HepG2 (cell line): ENCODE results near the gene RSAD2. TPM values are rescaled to one million over a fixed set of nuclear protein-coding genes. Genes with fewer than 3 reads are reported as not detected.

Experiments
- CBX1 ChIP-seq: IDR thresholded peaks from one replicate; pipeline ENCODE4 v1.6.1; 2016; ENCODE audit warnings: antibody characterized with exemption, low read depth
- RAD21 ChIP-seq: fragments of 450-650 bp; formaldehyde crosslinking; IDR thresholded peaks from 2 replicates; pipeline ENCODE4 v1.5.0; 2020; ENCODE audit warnings: mild to moderate bottlenecking
- SRSF1 ChIP-seq: fragments of 200-400 bp; formaldehyde crosslinking; optimal IDR thresholded peaks from 2 replicates; pipeline ENCODE3; 2017; ENCODE audit warnings: mild to moderate bottlenecking, low read depth, low read length, moderate library complexity
- TCF12 ChIP-seq, 2 experiments: fragments of 450-650 bp in 1 of 2; sonication (generic) in 1 of 2; formaldehyde crosslinking in 1 of 2; IDR thresholded peaks; 2 replicates each; pipeline versions ENCODE4 v1.6.1 to v1.8.0; 2017 to 2022; ENCODE audit warnings: antibody characterized with exemption in 1 of 2, mild to moderate bottlenecking in 1 of 2, missing genetic modification reagents in 1 of 2, moderate library complexity in 1 of 2
- YEATS4 ChIP-seq: sonication (generic); formaldehyde crosslinking; IDR thresholded peaks from 2 replicates; pipeline ENCODE4 v1.4.0; 2020; ENCODE audit warnings: missing genetic modification reagents, borderline replicate concordance
- ZNF256 ChIP-seq: sonication (generic); formaldehyde crosslinking; conservative IDR thresholded peaks from 2 replicates; pipeline ENCODE4 v1.4.0; 2020; ENCODE audit warnings: missing genetic modification reagents
- ZNF543 ChIP-seq: sonication (generic); formaldehyde crosslinking; IDR thresholded peaks from 2 replicates; pipeline ENCODE4 v1.4.0; 2020; ENCODE audit warnings: mild to moderate bottlenecking, missing genetic modification reagents
- ZNF556 ChIP-seq: sonication (generic); formaldehyde crosslinking; IDR thresholded peaks from 2 replicates; pipeline ENCODE4 v1.4.0; 2020; ENCODE audit warnings: mild to moderate bottlenecking, missing genetic modification reagents, borderline replicate concordance
- ZNF589 ChIP-seq: sonication (generic); formaldehyde crosslinking; conservative IDR thresholded peaks from 2 replicates; pipeline ENCODE4 v1.8.0; 2022; ENCODE audit warnings: mild to moderate bottlenecking, moderate library complexity, missing genetic modification reagents
- polyA plus RNA-seq, 8 experiments: library from polyadenylated mRNA; depleted of rRNA in 3 of 8; stranded (reverse) in 7 of 8; unstranded in 1 of 8; fragments of >200 nt; fragmentation: Illumina TruSeq in 4 of 8; extraction: Trizol in 4 of 8; gene quantifications; 2 replicates each; pipeline versions ENCODE4 v1.2.1 to v1.2.3, GENCODE V29; 2011 to 2016; ENCODE audit warnings: low read depth in 4 of 8, missing spikeins in 1 of 8, mixed read lengths in 1 of 8; ENCODE audit not compliant: insufficient read depth in 1 of 8
- total RNA-seq, 5 experiments: library from RNA; depleted of rRNA; stranded (reverse); fragments of >200 nt; fragmentation: Illumina TruSeq; extraction: Trizol; gene quantifications; 2 replicates each; pipeline ENCODE4 v1.2.3, GENCODE V29; 2016; ENCODE audit warnings: low read depth in 1 of 5
- TF ChIP-seq, protein P1 (sequence below): sonication (generic); formaldehyde crosslinking; IDR thresholded peaks from 2 replicates; pipeline ENCODE4 v1.5.0; 2020; ENCODE audit warnings: mild to moderate bottlenecking, missing genetic modification reagents
- TF ChIP-seq, protein P2 (sequence below): sonication (generic); formaldehyde crosslinking; IDR thresholded peaks from 2 replicates; pipeline ENCODE4 v1.9.0; 2021; ENCODE audit warnings: missing genetic modification reagents, borderline replicate concordance
- TF ChIP-seq, protein P3 (sequence below): sonication (generic); formaldehyde crosslinking; IDR thresholded peaks from 2 replicates; pipeline ENCODE4 v1.5.0; 2020; ENCODE audit warnings: missing genetic modification reagents
- TF ChIP-seq, protein P4 (sequence below): sonication (generic); formaldehyde crosslinking; IDR thresholded peaks from 2 replicates; pipeline ENCODE4 v1.5.0; 2020; ENCODE audit warnings: mild to moderate bottlenecking, missing genetic modification reagents
- TF ChIP-seq, protein P5 (sequence below): sonication (generic); formaldehyde crosslinking; IDR thresholded peaks from 2 replicates; pipeline ENCODE4 v1.4.0; 2020; ENCODE audit warnings: missing genetic modification reagents
- TF ChIP-seq, protein P6 (sequence below): sonication (generic); formaldehyde crosslinking; IDR thresholded peaks from 2 replicates; pipeline ENCODE4 v1.9.0; 2021; ENCODE audit warnings: missing genetic modification reagents, mild to moderate bottlenecking, borderline replicate concordance

RSAD2 gene
- total and polyA plus RNA-seq, 2 of the 13 experiments (the other 11 are each of a cell fraction or from before 2014, with no cell fraction given) = 0.11 TPM; not detected in 1

DNA sequence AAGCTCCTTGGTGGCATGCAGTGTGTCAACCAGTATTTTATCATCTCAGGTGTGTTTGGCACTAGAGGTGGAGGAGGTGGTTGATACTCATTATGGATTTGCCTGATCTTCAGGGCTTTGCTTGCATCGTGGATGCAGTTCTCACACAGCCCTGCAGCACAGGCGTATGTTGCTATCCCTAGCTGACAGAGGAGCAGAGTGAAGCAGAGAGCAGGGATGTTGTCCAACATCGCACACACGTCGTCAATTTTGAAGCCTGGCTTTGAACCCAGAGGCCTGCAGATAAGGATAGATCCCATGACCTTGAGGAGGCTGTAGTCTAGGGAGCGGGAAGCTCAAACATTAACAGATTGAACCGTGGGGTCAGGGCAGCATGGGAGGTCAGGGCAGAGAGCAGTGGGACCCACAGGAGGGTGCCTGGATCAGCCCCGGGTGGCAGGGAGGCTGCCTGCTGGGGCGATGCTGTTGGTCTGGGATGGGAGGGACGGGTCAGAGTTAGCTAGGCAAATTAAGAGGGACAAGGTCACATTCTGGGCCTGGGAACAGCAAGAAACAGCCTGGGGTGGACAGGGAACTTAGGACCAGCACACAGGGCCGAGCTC is 43.8 kb downstream of the RSAD2 start (continued):
- TF ChIP-seq, protein P1, sequence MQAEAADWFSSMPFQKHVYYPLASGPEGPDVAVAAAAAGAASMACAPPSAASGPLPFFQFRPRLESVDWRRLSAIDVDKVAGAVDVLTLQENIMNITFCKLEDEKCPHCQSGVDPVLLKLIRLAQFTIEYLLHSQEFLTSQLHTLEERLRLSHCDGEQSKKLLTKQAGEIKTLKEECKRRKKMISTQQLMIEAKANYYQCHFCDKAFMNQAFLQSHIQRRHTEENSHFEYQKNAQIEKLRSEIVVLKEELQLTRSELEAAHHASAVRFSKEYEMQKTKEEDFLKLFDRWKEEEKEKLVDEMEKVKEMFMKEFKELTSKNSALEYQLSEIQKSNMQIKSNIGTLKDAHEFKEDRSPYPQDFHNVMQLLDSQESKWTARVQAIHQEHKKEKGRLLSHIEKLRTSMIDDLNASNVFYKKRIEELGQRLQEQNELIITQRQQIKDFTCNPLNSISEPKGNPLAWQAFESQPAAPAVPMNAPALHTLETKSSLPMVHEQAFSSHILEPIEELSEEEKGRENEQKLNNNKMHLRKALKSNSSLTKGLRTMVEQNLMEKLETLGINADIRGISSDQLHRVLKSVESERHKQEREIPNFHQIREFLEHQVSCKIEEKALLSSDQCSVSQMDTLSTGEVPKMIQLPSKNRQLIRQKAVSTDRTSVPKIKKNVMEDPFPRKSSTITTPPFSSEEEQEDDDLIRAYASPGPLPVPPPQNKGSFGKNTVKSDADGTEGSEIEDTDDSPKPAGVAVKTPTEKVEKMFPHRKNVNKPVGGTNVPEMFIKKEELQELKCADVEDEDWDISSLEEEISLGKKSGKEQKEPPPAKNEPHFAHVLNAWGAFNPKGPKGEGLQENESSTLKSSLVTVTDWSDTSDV (CRISPR knock-in tag) = no peak
- TF ChIP-seq YEATS4 (CRISPR knock-in tag) = no peak; the same call in 1 of the 2 replicates
- TF ChIP-seq TCF12 (IDR thresholded peaks at IDR 0.05) = no peak
- TF ChIP-seq TCF12 (CRISPR knock-in tag; IDR thresholded peaks at IDR 0.05) = peak; percentile 66; the same call in 1 of the 2 replicates
- TF ChIP-seq RAD21 (CRISPR knock-in tag) = no peak
- TF ChIP-seq ZNF589 = peak; percentile 82
- peak; percentile 94 for TF ChIP-seq ZNF543
- TF ChIP-seq, protein P2, sequence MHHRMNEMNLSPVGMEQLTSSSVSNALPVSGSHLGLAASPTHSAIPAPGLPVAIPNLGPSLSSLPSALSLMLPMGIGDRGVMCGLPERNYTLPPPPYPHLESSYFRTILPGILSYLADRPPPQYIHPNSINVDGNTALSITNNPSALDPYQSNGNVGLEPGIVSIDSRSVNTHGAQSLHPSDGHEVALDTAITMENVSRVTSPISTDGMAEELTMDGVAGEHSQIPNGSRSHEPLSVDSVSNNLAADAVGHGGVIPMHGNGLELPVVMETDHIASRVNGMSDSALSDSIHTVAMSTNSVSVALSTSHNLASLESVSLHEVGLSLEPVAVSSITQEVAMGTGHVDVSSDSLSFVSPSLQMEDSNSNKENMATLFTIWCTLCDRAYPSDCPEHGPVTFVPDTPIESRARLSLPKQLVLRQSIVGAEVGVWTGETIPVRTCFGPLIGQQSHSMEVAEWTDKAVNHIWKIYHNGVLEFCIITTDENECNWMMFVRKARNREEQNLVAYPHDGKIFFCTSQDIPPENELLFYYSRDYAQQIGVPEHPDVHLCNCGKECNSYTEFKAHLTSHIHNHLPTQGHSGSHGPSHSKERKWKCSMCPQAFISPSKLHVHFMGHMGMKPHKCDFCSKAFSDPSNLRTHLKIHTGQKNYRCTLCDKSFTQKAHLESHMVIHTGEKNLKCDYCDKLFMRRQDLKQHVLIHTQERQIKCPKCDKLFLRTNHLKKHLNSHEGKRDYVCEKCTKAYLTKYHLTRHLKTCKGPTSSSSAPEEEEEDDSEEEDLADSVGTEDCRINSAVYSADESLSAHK (CRISPR knock-in tag) = no peak
- TF ChIP-seq, protein P3, sequence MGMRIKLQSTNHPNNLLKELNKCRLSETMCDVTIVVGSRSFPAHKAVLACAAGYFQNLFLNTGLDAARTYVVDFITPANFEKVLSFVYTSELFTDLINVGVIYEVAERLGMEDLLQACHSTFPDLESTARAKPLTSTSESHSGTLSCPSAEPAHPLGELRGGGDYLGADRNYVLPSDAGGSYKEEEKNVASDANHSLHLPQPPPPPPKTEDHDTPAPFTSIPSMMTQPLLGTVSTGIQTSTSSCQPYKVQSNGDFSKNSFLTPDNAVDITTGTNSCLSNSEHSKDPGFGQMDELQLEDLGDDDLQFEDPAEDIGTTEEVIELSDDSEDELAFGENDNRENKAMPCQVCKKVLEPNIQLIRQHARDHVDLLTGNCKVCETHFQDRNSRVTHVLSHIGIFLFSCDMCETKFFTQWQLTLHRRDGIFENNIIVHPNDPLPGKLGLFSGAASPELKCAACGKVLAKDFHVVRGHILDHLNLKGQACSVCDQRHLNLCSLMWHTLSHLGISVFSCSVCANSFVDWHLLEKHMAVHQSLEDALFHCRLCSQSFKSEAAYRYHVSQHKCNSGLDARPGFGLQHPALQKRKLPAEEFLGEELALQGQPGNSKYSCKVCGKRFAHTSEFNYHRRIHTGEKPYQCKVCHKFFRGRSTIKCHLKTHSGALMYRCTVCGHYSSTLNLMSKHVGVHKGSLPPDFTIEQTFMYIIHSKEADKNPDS (CRISPR knock-in tag) = no peak
- TF ChIP-seq, protein P4, sequence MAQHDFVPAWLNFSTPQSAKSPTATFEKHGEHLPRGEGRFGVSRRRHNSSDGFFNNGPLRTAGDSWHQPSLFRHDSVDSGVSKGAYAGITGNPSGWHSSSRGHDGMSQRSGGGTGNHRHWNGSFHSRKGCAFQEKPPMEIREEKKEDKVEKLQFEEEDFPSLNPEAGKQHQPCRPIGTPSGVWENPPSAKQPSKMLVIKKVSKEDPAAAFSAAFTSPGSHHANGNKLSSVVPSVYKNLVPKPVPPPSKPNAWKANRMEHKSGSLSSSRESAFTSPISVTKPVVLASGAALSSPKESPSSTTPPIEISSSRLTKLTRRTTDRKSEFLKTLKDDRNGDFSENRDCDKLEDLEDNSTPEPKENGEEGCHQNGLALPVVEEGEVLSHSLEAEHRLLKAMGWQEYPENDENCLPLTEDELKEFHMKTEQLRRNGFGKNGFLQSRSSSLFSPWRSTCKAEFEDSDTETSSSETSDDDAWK (CRISPR knock-in tag) = no peak
- TF ChIP-seq ZNF256 (CRISPR knock-in tag) = no peak
- peak; percentile 85; the same call in 1 of the 2 replicates for TF ChIP-seq ZNF556 (CRISPR knock-in tag)
- TF ChIP-seq, protein P5, sequence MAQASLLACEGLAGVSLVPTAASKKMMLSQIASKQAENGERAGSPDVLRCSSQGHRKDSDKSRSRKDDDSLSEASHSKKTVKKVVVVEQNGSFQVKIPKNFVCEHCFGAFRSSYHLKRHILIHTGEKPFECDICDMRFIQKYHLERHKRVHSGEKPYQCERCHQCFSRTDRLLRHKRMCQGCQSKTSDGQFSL (CRISPR knock-in tag) = no peak
- TF ChIP-seq, protein P6, sequence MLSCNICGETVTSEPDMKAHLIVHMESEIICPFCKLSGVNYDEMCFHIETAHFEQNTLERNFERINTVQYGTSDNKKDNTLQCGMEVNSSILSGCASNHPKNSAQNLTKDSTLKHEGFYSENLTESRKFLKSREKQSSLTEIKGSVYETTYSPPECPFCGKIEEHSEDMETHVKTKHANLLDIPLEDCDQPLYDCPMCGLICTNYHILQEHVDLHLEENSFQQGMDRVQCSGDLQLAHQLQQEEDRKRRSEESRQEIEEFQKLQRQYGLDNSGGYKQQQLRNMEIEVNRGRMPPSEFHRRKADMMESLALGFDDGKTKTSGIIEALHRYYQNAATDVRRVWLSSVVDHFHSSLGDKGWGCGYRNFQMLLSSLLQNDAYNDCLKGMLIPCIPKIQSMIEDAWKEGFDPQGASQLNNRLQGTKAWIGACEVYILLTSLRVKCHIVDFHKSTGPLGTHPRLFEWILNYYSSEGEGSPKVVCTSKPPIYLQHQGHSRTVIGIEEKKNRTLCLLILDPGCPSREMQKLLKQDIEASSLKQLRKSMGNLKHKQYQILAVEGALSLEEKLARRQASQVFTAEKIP (CRISPR knock-in tag) = no peak
- peak; percentile 81 for TF ChIP-seq CBX1
- TF ChIP-seq SRSF1 = no peak
